ENCODE measurements around the gene CENPS. TPM values are rescaled to one million over a fixed set of nuclear protein-coding genes. Genes with fewer than 3 reads are reported as not detected.

Gene CENPS
- total RNA-seq = 11.9 and 14.1 TPM in 2 replicates

GRCh38 chr1:10430216-10431069, at the start of gene CENPS:
CENPS (plus strand) TSS chr1:10430433; CDS start chr1:10430518, 85 bp downstream.

GRCh38 chr1:10398734-10399443, 31.3 kb upstream of the CENPS start, which contains the start of gene PGD:
PGD (plus strand) TSS chr1:10399064; CDS start chr1:10399118, 54 bp downstream.

GRCh38 chr1:10449751-10450150, 19.5 kb downstream of the CENPS start, which contains the start of gene CORT:
CORT (plus strand) TSS chr1:10450031; CDS start chr1:10450224, 193 bp downstream.

GRCh38 chr1:10472220-10473144, 42.2 kb downstream of the CENPS start, which contains the start of gene DFFA:
DFFA (minus strand) TSS chr1:10472529; CDS start chr1:10472458, 71 bp downstream.

GRCh38 chr1:10474613-10475507, 44.6 kb downstream of the CENPS start, which contains the start of gene PEX14:
PEX14 (plus strand) TSS chr1:10474950; CDS start chr1:10474967, 17 bp downstream.

Other genes with a start within 250 kb of the CENPS start
- gene KIF1B, start 219.9 kb upstream of the CENPS start, total RNA-seq = 11.5 and 17.0 TPM in 2 replicates
- gene PGD, start 31.4 kb upstream of the CENPS start, total RNA-seq = 282 and 310 TPM in 2 replicates
- not detected in 2 replicates for gene CORT, start 19.6 kb downstream of the CENPS start, total RNA-seq
- 32.1 and 35.7 TPM in 2 replicates for gene DFFA, start 42.1 kb downstream of the CENPS start, total RNA-seq
- gene PEX14, start 44.5 kb downstream of the CENPS start, total RNA-seq = 19.1 and 28.3 TPM in 2 replicates

Data from myometrial cell (primary cell).